Epithelial cell of proximal tubule (primary cell): Measurements from ENCODE around the gene NFIA. TPM values are rescaled to one million over a fixed set of nuclear protein-coding genes. Genes with fewer than 3 reads are reported as not detected.

Experiments used
- DNase-seq: peaks from one replicate; pipeline ENCODE4 v3.0.0-alpha.2; 2011; ENCODE audit warnings: low read depth
- H3K4me3 ChIP-seq: 2 replicates; pipeline ENCODE4 v1.5.1; 2011; ENCODE audit warnings: low read depth, mild to moderate bottlenecking, low read length
- CTCF ChIP-seq: conservative IDR thresholded peaks from 2 replicates; pipeline ENCODE4 v1.5.1; 2012; ENCODE audit warnings: low read depth, mild to moderate bottlenecking, low read length
- total RNA-seq: library from RNA; depleted of rRNA; stranded (reverse); fragments of >200 nt; gene quantifications from 2 replicates; pipeline ENCODE4 v1.2.3, GENCODE V29; 2015

The NFIA gene
- total RNA-seq, 1 donor from 2014 or later: 1.6 TPM

DNA sequence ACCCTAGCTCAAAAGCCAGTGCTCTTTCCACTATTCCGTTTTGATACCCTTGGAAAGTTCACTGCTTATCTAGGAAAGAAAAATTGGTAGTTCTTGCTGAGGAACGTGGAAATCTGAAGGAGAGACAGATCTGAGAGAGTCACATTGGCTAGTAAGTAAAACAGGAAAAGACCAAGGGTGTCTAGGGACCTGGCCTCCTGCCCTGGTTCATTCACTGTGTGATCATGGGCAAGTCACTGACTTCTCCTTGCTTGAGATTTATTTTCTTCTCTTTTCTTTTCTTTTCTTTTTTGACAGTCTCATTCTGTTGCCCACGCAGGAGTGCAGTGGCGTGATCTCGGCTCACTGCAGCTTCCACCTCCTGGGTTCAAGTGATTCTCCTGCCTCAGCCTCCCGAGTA is 90.8 kb downstream of the NFIA start:
- DNase-seq: no peak
- no peak overlapping the region for H3K4me3 ChIP-seq
- TF ChIP-seq CTCF: no peak

DNA sequence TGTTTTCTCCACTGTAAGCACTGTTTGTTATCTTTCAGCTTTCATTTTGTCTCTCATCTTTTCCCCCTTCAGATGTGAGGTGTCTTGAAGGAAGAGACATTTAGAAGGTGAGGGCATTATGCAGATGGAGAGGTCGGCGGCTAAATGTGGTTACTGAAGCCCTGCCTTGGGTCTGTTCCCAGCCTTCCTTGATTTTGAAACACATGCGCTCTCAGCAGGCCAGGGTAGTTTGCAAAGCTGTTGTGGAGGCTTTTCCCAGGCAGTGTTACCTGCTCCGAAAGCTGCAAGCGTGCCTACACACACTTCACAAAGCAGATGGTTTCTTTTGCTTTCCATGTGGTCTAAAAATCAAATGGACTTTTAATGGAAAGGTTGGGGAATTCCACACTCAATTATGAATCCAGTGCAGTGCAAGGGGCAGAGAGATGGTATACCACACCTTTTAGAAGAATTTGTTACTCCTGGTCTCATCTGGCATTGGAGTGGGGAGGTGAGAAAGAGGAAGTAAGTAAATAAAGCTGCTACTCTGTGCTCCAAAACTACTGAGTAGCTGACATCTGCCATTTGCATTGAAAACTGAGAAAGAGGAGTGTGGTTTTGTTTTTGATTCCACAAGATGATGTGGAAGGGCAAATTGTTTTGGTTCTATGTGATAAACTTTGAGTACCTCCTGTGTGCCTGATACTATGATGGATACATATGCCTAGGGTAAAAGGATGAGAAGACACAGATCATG is 91.9 kb downstream of the NFIA start:
- no peak for TF ChIP-seq CTCF
- DNase-seq: no peak
- no peak overlapping the region for H3K4me3 ChIP-seq

DNA sequence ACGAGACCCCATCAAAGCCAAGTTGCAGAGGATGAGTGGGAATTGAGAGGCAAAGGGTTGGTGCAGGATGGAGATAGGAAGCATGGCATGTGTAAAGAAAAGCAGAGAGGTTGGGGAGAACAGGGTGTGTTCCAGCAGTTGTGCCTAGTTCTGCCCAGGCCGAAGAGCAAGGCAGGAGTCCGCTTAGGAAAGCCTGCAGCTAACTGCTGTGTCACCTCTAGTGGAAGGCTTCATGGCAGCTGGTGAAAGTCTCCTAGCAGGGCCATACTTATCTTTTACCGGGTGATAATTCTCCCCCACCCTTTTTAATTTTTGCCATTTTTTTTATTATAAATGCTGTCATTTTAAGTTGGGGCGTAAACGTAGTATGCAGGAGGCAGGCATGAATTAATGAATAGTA is 93.6 kb downstream of the NFIA start:
- no peak overlapping the region for H3K4me3 ChIP-seq
- no peak for DNase-seq
- TF ChIP-seq CTCF: no peak

GRCh38 chr1:61181067-61182038 is 99.0 kb downstream of the NFIA start:
- TF ChIP-seq CTCF: no peak
- DNase-seq: no peak
- no peak overlapping the region for H3K4me3 ChIP-seq

GRCh38 chr1:61182049-61182448 is 99.7 kb downstream of the NFIA start:
- TF ChIP-seq CTCF: peak; percentile 18
- peak; percentile 65 for DNase-seq
- H3K4me3 ChIP-seq: no peak overlapping the region

GRCh38 chr1:61182480-61182879 is 100.1 kb downstream of the NFIA start:
- no peak for DNase-seq
- no peak for TF ChIP-seq CTCF
- H3K4me3 ChIP-seq: no peak overlapping the region
